ENCODE measurements around the gene GJB2. TPM values are rescaled to one million over a fixed set of nuclear protein-coding genes. Genes with fewer than 3 reads are reported as not detected.

The GJB2 gene
- total RNA-seq, 1 donor: 0.18 TPM

- TF ChIP-seq, protein P1, sequence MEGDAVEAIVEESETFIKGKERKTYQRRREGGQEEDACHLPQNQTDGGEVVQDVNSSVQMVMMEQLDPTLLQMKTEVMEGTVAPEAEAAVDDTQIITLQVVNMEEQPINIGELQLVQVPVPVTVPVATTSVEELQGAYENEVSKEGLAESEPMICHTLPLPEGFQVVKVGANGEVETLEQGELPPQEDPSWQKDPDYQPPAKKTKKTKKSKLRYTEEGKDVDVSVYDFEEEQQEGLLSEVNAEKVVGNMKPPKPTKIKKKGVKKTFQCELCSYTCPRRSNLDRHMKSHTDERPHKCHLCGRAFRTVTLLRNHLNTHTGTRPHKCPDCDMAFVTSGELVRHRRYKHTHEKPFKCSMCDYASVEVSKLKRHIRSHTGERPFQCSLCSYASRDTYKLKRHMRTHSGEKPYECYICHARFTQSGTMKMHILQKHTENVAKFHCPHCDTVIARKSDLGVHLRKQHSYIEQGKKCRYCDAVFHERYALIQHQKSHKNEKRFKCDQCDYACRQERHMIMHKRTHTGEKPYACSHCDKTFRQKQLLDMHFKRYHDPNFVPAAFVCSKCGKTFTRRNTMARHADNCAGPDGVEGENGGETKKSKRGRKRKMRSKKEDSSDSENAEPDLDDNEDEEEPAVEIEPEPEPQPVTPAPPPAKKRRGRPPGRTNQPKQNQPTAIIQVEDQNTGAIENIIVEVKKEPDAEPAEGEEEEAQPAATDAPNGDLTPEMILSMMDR (IDR thresholded peaks at IDR 0.05; ENCODE audit: insufficient read depth, low read length): no peak
- no peak overlapping the region for H3K4me3 ChIP-seq (ENCODE audit: low read depth, low read length)
- no peak for DNase-seq (ENCODE audit: low read depth)
Measured at GRCh38 chr13:20142023-20142926, 50.5 kb downstream of the GJB2 start.

DNA sequence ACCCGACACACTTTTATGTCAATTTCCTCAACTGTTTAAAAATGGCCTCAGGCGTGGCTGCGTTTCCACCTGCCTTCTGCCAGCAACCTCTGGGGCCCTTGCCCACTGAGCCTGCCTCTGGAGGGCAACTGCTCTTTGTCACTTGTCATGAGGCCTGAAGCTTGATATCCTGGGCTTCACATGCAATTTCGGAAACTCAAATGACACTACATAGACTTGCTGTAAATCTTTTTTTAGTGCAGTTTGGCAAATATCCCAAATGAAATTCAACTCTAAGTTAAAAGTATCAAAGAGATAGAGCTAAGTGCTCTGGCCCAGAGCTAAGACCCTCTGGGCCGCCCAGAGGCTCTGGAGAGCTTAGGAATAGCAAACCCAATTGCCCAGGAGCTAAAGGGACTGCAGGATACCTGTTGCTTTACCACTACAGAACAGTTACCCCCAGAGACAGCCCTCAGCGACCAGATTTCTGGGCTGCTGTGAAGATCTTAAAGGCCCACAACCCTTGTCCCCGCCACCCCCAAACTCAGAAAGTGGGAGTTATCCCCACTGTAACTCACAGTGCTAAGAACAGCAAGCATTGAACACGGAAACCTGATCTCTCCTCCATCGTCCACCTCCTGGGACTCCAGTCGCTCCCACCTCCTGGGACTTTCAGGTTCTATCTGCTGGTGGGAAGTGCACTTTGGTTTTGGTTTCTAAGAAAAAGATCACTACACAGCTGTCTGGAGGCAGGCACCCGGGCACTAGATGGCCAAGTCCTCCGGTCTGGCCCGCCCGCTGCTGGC is 51.3 kb downstream of the GJB2 start:
- TF ChIP-seq, protein P1 (IDR thresholded peaks at IDR 0.05; ENCODE audit: insufficient read depth, low read length): no peak
- no peak overlapping the region for H3K4me3 ChIP-seq (ENCODE audit: low read depth, low read length)
- no peak for DNase-seq (ENCODE audit: low read depth)

GRCh38 chr13:20140487-20140886 is 52.3 kb downstream of the GJB2 start:
- DNase-seq (ENCODE audit: low read depth): no peak

GRCh38 chr13:20137875-20138274 is 54.9 kb downstream of the GJB2 start:
- H3K4me3 ChIP-seq (ENCODE audit: low read depth, low read length): no peak overlapping the region
- TF ChIP-seq, protein P1 (IDR thresholded peaks at IDR 0.05; ENCODE audit: insufficient read depth, low read length): no peak
- no peak for DNase-seq (ENCODE audit: low read depth)

More at GRCh38 chr13:20140487-20140886, 52.3 kb downstream of the GJB2 start:
- no peak overlapping the region for H3K4me3 ChIP-seq (ENCODE audit: low read depth, low read length)
- TF ChIP-seq, protein P1 (IDR thresholded peaks at IDR 0.05; ENCODE audit: insufficient read depth, low read length): no peak

Other genes starting within 250 kb of the GJB2 start
- 47.8 and 62.5 TPM in 2 replicates for gene ZMYM2, start 234.2 kb downstream of the GJB2 start, total RNA-seq (ENCODE audit: low replicate concordance)
- gene GJA3, start 31.9 kb downstream of the GJB2 start, total RNA-seq (ENCODE audit: low replicate concordance): 0.82 and 0.90 TPM in 2 replicates
- gene GJB6, start 39.4 kb upstream of the GJB2 start, total RNA-seq (ENCODE audit: low replicate concordance): not detected in 2 replicates

Data from fibroblast of the aortic adventitia (primary cell).